Skeletal muscle satellite cell (primary cell): ENCODE data around the gene FAM3D.
A peak's percentile ranks its signal among the peaks of the same experiment; 100 is the strongest.
"Not testable (repeated sequence)": the region's sequence is repeated elsewhere in the genome, so short reads cannot be mapped to it uniquely, and the experiment has no call there.

Experiments
- H3K27me3 ChIP-seq: 2 replicates; pipeline ENCODE4 v1.7.0; 2013; ENCODE audit warnings: low read length; ENCODE audit not compliant: control insufficient read depth, insufficient read depth
- H3K36me3 ChIP-seq: 2 replicates; pipeline ENCODE4 v1.7.0; 2013; ENCODE audit warnings: mild to moderate bottlenecking, control low read depth, low read length; ENCODE audit not compliant: insufficient read depth
- H3K4me1 ChIP-seq: 2 replicates; pipeline ENCODE4 v1.7.0; 2013; ENCODE audit warnings: low read length; ENCODE audit not compliant: control insufficient read depth, insufficient read depth
- H3K4me2 ChIP-seq: 2 replicates; pipeline ENCODE4 v1.7.0; 2013; ENCODE audit warnings: mild to moderate bottlenecking, low read length
- H3K4me3 ChIP-seq: 2 replicates; pipeline ENCODE4 v1.7.0; 2013; ENCODE audit warnings: low read length
- H3K9ac ChIP-seq: 2 replicates; pipeline ENCODE4 v1.7.0; 2013; ENCODE audit warnings: mild to moderate bottlenecking, low read depth, low read length, moderate library complexity
- H3K9me3 ChIP-seq: replicated peaks from 2 replicates; pipeline ENCODE4 v1.7.0; 2013; ENCODE audit warnings: mild to moderate bottlenecking, control low read depth, low read length

FAM3D gene

GRCh38 chr3:58696813-58697212 lies 30.2 kb upstream of the FAM3D start:
- H3K27me3 ChIP-seq, H3K4me3 ChIP-seq, H3K4me2 ChIP-seq, H3K4me1 ChIP-seq, H3K36me3 ChIP-seq, H3K9me3 ChIP-seq, H3K9ac ChIP-seq: not testable (repeated sequence)

GRCh38 chr3:58696093-58696492 lies 29.5 kb upstream of the FAM3D start:
- Histone ChIP-seq H3K36me3 (no peaks in the 10 kb centered on the region), H3K4me3 (no peak overlapping the region), H3K4me2 (no peak overlapping the region), H3K9ac (no peak overlapping the region), H3K4me1 (no peaks in the 10 kb centered on the region), H3K27me3 (no peaks in the 10 kb centered on the region), H3K9me3 (peaks cover 7% of the 10 kb centered on the region)

GRCh38 chr3:58695284-58695683 lies 28.7 kb upstream of the FAM3D start:
- H3K9me3 ChIP-seq, H3K36me3 ChIP-seq, H3K4me1 ChIP-seq: not testable (repeated sequence)

GRCh38 chr3:58693940-58694850 lies 27.6 kb upstream of the FAM3D start:
- Histone ChIP-seq H3K4me3 (no peak overlapping the region), H3K9me3 (peaks cover 7% of the 10 kb centered on the region), H3K4me2 (no peak overlapping the region), H3K4me1 (no peaks in the 10 kb centered on the region), H3K27me3 (no peaks in the 10 kb centered on the region), H3K36me3 (no peaks in the 10 kb centered on the region), H3K9ac (no peak overlapping the region)

More at GRCh38 chr3:58695284-58695683, 28.7 kb upstream of the FAM3D start:
- H3K9ac ChIP-seq, H3K4me2 ChIP-seq, H3K4me3 ChIP-seq, H3K27me3 ChIP-seq: not testable (repeated sequence)

- Histone ChIP-seq H3K27me3 (no peaks in the 10 kb centered on the region), H3K9me3 (peaks cover 7% of the 10 kb centered on the region), H3K4me3 (no peak overlapping the region), H3K9ac (no peak overlapping the region), H3K4me1 (no peaks in the 10 kb centered on the region), H3K36me3 (no peaks in the 10 kb centered on the region), H3K4me2 (no peak overlapping the region)
Measured at GRCh38 chr3:58692484-58692883, 25.9 kb upstream of the FAM3D start.

GRCh38 chr3:58691997-58692396 lies 25.4 kb upstream of the FAM3D start:
- Histone ChIP-seq H3K4me1 (no peaks in the 10 kb centered on the region), H3K9ac (no peak overlapping the region), H3K4me3 (no peak overlapping the region), H3K9me3 (peaks cover 7% of the 10 kb centered on the region), H3K4me2 (no peak overlapping the region), H3K27me3 (no peaks in the 10 kb centered on the region), H3K36me3 (no peaks in the 10 kb centered on the region)

- Histone ChIP-seq H3K4me1 (no peaks in the 10 kb centered on the region), H3K9me3 (peaks cover 7% of the 10 kb centered on the region), H3K4me2 (no peak overlapping the region), H3K4me3 (no peak overlapping the region), H3K9ac (no peak overlapping the region), H3K36me3 (no peaks in the 10 kb centered on the region), H3K27me3 (no peaks in the 10 kb centered on the region)
Measured at GRCh38 chr3:58690490-58690889, 23.9 kb upstream of the FAM3D start.

GRCh38 chr3:58688574-58688973 lies 22.0 kb upstream of the FAM3D start:
- H3K4me1 ChIP-seq: peaks cover 4% of the 10 kb centered on the region
- H3K4me2 ChIP-seq: no peak overlapping the region
- peaks cover 7% of the 10 kb centered on the region for H3K9me3 ChIP-seq
- H3K9ac ChIP-seq: no peak overlapping the region
- no peak overlapping the region for H3K4me3 ChIP-seq
- H3K27me3 ChIP-seq: no peaks in the 10 kb centered on the region
- no peaks in the 10 kb centered on the region for H3K36me3 ChIP-seq

- Histone ChIP-seq H3K27me3 (no peaks in the 10 kb centered on the region), H3K9me3 (peaks cover 6% of the 10 kb centered on the region), H3K9ac (no peak overlapping the region), H3K4me1 (peaks cover 11% of the 10 kb centered on the region), H3K4me2 (no peak overlapping the region), H3K36me3 (no peaks in the 10 kb centered on the region), H3K4me3 (no peak overlapping the region)
Measured at GRCh38 chr3:58686847-58687246, 20.3 kb upstream of the FAM3D start.

- Histone ChIP-seq H3K27me3 (no peaks in the 10 kb centered on the region), H3K4me3 (no peak overlapping the region), H3K9me3 (no peaks in the 10 kb centered on the region), H3K4me2 (no peak overlapping the region), H3K4me1 (peaks cover 11% of the 10 kb centered on the region), H3K36me3 (no peaks in the 10 kb centered on the region), H3K9ac (no peak overlapping the region)
Measured at GRCh38 chr3:58685641-58686040, 19.1 kb upstream of the FAM3D start.

- peak overlapping the region; percentile 2 for H3K9ac ChIP-seq
- peaks cover 22% of the 10 kb centered on the region for H3K4me1 ChIP-seq
- no peak overlapping the region for H3K4me3 ChIP-seq
- H3K36me3 ChIP-seq: no peaks in the 10 kb centered on the region
- H3K4me2 ChIP-seq: no peak overlapping the region
- H3K27me3 ChIP-seq: no peaks in the 10 kb centered on the region
- H3K9me3 ChIP-seq: no peaks in the 10 kb centered on the region
Measured at GRCh38 chr3:58683466-58683865, 16.9 kb upstream of the FAM3D start.

GRCh38 chr3:58683001-58683458 lies 16.5 kb upstream of the FAM3D start:
- Histone ChIP-seq H3K36me3 (no peaks in the 10 kb centered on the region), H3K27me3 (no peaks in the 10 kb centered on the region), H3K4me3 (no peak overlapping the region), H3K9me3 (no peaks in the 10 kb centered on the region), H3K4me2 (no peak overlapping the region), H3K9ac (peak overlapping the region; percentile 2), H3K4me1 (peaks cover 22% of the 10 kb centered on the region)
